ENCODE results near the gene DOCK9.

The DOCK9 gene

GRCh38 chr13:98880677-98881076 is 97.2 kb downstream of the DOCK9 start:
- no peak overlapping the region for H3K4me3 ChIP-seq (ENCODE audit: low read depth, low read length)
- no peak for TF ChIP-seq CTCF (IDR thresholded peaks at IDR 0.05; ENCODE audit: low read depth, low read length)

GRCh38 chr13:98879957-98880356 is 97.9 kb downstream of the DOCK9 start:
- no peak for TF ChIP-seq CTCF (IDR thresholded peaks at IDR 0.05; ENCODE audit: low read depth, low read length)
- no peak overlapping the region for H3K4me3 ChIP-seq (ENCODE audit: low read depth, low read length)

GRCh38 chr13:98879127-98879520 is 98.7 kb downstream of the DOCK9 start:
- no peak for TF ChIP-seq CTCF (IDR thresholded peaks at IDR 0.05; ENCODE audit: low read depth, low read length)
- H3K4me3 ChIP-seq (ENCODE audit: low read depth, low read length): no peak overlapping the region

- no peak for TF ChIP-seq CTCF (IDR thresholded peaks at IDR 0.05; ENCODE audit: low read depth, low read length)
- no peak overlapping the region for H3K4me3 ChIP-seq (ENCODE audit: low read depth, low read length)
Observed at GRCh38 chr13:98878486-98879126, 99.3 kb downstream of the DOCK9 start.

GRCh38 chr13:98877936-98878335 is 99.9 kb downstream of the DOCK9 start:
- H3K4me3 ChIP-seq (ENCODE audit: low read depth, low read length): no peak overlapping the region
- no peak for TF ChIP-seq CTCF (IDR thresholded peaks at IDR 0.05; ENCODE audit: low read depth, low read length)

GRCh38 chr13:98877466-98877865 is 100.4 kb downstream of the DOCK9 start:
- no peak for TF ChIP-seq CTCF (IDR thresholded peaks at IDR 0.05; ENCODE audit: low read depth, low read length)
- no peak overlapping the region for H3K4me3 ChIP-seq (ENCODE audit: low read depth, low read length)

GRCh38 chr13:98875146-98875729 is 102.6 kb downstream of the DOCK9 start:
- no peak overlapping the region for H3K4me3 ChIP-seq (ENCODE audit: low read depth, low read length)
- TF ChIP-seq CTCF (IDR thresholded peaks at IDR 0.05; ENCODE audit: low read depth, low read length): no peak

Data from WI38 (cell line).